GM18526 (cell line): ENCODE data around the gene MTREX.

Experiments
- POLR2A ChIP-seq: IDR thresholded peaks from 3 replicates; pipeline ENCODE4 v1.6.1; 2011; ENCODE audit not compliant: insufficient read length; ENCODE audit errors: extremely low read depth

Gene MTREX

DNA sequence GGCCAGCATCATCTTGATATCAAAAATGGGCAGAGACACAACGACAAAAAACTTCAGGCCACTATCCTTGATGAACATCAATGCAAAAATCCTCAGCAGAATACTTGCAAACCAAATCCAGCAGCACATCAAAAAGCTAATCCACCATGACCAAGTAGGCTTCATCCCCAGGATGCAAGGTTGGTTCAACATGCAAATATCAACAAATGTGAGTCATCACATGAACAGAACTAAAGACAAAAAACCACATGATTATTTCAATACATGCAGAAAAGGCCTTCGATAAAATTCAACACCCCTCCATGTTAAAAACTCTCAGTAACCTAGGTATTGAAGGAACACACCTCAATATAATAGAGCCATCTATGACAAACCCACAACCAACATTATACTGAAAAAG, 8.5 kb downstream of the MTREX start:
- no peak for TF ChIP-seq POLR2A

DNA sequence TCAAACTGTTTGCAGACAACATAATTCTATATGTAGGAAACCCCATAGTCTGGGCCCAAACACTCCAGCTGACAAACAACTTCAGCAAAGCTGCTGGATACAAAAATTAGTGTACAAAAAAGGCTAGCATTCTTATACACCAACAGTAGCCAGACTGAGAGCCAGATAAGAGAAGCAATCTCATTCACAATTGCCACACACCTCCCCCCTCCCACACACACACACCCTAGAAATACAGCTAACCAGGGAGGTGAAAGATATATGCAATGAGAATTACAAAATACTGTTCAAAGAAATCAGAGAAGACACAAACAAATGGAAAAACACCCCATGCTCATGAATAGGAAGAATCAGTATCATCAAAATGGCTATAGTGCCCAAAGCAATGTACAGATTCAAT, 9.0 kb downstream of the MTREX start:
- TF ChIP-seq POLR2A = no peak

DNA sequence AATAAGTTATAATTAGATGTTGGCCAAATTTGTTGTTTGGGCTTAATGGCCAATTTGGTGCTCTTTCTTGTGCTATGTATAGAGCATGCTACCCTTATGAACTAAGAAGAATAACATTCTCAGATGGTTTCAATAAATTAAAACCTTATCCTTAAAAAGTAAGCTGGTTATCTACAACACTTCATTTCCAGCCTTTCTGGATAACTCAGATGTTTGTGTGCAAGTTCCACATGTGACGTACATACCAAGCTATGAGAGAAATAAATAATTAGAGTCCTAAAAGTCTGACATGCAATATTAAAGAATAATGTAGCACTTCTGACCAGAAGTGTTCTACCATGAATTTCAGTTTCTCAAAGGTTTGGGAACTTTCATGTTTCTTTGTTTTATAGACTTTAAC, 11.7 kb downstream of the MTREX start:
- TF ChIP-seq POLR2A = no peak

DNA sequence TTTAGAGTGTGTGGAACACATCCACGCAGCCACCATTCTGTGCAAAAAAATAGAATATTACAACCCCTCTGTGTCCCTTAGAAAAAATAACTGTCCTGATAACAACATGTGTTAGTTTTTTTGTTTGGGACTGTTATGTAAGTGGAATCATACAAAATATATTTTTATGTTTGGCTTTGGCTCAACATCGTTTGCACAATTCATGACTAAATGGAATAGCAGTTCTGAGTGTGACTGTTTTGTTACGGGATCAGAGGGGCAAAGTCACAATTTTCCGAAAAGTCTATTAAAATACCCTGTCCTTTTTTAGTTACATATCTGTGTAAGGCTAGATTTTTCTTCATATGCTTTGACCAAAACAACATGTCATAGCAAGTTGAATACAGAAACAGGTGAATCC, 12.8 kb downstream of the MTREX start:
- TF ChIP-seq POLR2A = no peak

DNA sequence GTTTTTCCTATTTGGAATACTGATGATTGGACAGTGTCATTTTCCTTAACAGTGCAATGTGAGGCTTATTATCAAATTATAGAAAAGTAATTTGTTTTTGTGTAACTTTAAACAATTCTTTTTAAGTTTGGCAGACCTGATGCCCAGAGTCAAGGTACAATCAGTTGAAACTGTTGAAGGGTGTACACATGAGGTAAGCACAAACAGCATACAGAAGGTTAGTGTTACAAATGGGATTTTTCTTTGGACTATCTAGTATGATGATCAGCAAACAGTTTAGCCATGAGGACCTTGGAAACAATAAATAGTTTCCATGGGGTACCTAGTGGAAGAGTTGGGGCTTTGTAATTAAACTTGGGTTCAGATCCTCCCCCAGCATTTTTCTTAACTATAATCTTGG, 16.2 kb downstream of the MTREX start:
- TF ChIP-seq POLR2A = no peak

DNA sequence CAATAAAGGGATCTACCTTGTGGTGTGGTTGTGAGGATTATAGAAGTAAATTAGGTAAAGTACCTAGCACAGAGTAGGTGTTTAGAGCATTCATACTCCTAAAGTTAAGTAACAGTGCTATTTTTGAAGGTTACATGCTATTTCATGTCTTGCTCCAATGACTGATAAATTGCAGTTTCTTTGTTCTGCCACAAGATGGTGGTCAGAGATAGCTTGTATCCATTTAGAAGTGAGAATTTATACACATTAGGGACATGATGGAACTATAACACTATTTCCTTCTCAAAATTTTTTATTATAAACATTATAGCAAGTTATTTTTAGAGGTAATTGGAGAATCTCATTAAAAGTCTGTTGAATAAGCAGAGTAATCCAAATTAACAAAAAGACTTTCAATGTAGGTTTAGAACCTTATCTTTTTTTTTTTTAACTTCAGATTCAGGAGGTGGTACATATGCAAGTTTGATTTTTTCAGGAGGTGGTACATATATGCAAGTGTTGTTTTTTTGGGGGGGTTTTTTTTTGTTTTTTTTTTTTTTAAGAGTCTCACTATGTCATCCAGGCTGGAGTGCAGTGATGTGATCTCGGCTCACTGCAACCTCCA, 17.1 kb downstream of the MTREX start:
- no peak for TF ChIP-seq POLR2A

DNA sequence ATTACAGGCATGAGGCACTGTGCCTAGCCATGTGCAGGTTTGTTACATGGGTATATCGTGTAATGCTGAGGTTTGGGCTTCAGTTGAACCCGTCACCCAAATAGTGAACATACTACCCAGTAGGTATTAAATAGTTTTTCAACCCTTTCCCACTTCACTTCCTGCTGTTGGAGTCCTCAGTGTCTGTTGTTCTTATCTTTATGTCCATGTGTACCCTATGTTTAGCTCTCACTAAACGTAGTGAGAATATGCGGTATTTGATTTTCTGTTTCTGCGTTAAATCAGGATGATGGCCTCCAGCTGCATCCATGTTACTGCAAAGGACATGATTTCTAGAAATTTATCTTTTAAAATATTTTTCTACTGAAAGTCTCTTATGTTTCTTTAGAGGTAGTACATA, 17.8 kb downstream of the MTREX start:
- no peak for TF ChIP-seq POLR2A

DNA sequence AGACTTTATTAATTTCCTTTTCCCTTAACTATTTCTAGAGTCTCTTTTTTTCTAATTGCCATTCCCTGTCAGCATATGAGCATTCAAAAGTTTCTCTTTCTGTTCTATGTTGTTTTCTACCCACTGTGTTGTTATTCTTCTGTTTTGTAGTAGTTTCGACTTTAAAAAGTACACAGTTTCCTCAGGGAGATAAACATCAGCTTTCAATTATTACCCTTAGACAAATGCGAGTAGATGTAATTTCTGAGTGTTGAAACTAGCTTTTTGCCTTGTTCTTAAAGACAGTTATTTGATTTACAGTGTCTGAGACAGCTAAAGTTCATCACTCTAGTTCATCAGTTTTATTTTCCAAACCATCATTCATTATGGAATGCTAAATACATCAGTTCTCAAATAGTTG, 19.5 kb downstream of the MTREX start:
- no peak for TF ChIP-seq POLR2A

DNA sequence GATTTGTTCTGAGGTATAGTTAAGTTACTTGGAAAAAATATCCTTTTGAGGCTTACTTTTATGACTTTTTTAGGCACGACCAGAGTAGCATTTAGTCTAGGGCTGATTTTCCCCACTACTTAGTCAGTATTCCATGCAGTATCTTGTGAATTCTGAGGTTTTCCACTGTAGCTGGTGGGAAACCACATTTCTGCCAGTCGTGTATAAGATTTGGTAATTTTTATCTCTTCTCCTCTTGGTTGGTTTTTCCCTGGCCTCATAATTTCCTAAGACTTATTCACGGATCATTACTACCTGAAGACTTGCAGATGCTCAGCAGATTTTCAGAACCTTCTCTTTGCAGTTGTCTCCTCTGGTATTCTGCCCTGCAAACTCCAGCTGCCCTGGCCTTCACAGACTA, 23.5 kb downstream of the MTREX start:
- no peak for TF ChIP-seq POLR2A

DNA sequence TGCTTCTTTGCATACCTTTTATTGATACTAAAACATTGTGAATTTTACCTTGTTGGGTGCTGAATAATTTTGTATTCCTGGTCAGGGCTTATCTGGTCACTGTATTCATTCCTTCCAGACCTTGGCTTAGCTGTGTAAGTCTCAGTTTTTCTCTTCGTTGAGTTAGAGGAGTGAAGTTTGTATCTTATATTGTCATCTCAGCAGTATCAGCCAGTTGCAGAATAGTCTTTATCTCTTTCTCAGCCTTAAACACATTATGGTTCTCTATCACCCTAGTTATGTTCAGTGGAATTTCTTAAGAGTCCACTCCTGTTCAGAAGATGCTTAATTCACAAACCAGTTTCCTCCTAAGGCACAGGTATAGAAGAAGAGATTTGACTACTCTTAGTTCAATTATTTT, 25.2 kb downstream of the MTREX start:
- no peak for TF ChIP-seq POLR2A

DNA sequence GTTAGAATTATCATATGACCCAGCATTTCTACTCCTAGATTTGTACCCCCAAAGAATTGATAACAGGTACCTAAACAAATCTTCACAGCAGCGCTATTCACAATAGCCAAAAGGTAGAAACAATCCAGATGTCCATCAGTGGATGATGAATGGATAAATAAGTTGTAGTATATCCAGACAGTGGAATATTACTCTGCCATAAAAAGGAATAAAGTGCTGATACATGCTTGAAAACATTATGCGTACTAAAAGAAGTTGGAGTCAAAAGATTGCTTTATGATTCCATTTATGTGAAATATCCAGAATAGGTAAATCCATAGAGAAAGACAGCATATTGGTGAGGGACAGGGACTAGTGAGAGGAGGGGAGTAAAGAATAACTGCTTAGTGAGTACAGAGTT, 26.0 kb downstream of the MTREX start:
- no peak for TF ChIP-seq POLR2A

DNA sequence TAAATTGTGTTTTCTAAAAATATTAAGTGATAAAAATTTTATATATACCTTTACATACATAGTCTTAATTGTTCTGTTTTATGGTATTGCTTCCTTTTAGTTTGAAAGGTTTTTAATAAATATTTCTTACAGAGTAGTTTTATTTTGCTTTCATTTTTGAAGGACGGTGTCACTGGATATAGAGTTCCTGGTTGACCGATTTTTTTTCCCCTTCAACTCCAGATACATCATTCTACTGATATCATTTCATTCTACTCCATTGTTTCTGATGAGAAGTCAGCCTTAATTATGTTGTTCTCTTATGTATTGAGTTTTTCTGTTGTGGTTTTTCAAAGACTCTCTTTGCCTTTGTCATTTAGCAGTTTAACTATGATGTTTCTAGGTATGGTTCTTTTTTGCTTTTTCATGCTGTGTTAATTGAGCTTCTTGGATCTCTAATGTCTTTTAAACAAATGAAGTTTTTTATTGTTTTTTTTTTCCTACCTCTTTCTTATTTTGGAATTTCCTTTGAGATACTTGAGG, 30.4 kb downstream of the MTREX start:
- TF ChIP-seq POLR2A = no peak

DNA sequence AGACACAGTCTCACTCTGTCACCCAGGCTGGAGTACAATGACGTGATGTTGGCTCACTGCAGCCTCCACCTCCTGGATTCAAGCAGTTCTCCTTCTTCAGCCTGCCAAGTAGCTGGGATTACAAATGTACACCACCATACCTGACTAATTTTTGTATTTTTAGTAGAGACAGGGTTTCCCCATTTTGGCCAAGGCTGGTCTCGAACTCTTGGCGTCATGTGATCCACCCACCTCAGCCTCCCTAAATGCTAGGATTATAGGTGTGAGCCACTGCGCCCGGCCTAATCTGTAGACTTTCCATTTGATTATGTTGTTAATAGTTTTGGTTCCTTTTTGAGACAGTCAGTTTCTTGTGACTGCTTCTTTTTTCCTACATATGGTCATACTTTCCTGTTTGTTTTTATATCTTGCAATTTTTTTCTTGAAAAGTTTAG, 31.0 kb downstream of the MTREX start:
- TF ChIP-seq POLR2A = no peak

DNA sequence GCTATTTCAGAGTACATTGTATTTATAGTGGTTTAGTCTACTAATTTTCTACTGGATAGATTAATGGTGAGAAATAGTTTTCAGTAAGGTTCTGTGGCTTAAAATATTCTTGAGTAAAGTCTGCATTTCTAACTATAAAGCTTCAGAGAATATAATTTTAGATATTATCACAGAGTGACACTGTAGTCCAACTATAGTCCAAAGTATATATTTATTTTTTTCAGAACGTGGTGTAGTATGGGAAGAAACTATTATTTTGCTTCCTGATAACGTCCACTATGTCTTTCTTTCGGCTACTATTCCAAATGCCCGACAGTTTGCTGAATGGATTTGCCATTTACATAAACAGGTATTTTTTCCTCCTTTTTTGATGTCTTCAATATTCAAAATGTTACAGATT, 35.3 kb downstream of the MTREX start:
- TF ChIP-seq POLR2A = no peak

DNA sequence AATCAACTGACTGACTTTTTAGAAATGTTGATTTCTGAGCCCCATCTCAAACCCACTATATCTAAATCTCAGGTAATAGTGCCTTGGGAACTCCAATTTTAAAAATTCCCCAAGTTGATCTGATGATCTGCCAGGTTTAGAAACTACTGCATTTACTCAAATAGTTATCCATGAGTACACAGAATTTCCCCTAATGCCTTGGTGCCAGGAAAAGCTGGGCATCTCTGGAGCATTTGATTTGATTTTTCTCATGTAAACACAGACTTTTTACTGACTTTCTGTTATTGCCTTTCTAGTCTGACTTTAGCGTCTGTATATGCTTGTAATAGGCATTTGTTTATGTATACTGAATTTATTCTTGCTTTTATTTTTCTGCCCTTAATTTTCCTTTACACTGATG, 35.8 kb downstream of the MTREX start:
- TF ChIP-seq POLR2A = no peak

DNA sequence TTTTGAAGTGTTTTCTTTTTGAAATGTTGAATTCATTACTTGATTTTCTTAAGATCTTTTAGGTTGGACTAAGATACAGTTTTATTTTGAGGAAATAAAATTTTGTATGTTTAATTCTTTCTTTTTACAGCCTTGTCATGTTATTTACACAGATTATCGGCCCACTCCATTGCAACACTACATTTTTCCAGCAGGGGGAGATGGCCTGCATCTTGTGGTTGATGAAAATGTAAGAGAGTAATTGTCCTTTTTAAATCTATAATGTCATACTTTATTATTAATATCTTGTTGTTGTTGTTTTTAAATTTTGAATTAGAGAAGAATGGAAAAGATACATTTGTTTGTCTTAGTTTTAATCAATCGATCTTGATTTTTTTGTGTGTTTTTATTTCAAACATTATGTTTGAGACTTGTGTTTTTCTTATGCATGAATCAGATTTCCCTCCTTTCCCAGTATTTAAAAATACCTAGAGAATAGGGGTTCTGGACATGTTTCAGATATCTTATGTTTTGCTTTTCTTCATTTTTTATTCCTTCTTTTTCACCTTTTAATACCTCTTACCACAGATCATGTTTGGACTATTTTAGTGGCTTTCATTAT, 36.7 kb downstream of the MTREX start:
- no peak for TF ChIP-seq POLR2A

DNA sequence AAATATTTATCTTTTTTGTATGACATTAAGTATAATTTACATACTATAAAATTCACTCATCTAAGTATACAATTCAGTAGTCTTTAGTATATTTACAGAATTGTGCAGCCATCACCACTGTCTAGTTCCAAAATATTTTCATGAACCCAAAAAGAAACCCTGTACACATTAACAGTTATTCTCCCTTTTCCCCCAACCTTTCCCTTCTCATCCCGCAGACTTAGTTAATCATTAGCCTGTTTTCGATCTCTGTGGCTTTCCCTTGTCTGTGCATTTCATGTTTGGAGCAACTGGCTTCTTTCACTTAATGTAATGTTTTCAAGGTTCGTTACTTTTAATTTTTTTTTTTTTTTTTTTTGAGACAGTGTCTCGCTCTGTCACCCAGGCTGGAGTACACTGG, 37.5 kb downstream of the MTREX start:
- no peak for TF ChIP-seq POLR2A
